CD8-positive, alpha-beta memory T cell (primary cell): ENCODE measurements around the gene IRS2. TPM values are rescaled to one million over a fixed set of nuclear protein-coding genes. Genes with fewer than 3 reads are reported as not detected.
A peak's percentile ranks its signal among the peaks of the same experiment; 100 is the strongest.

ENCODE experiments used
- CTCF ChIA-PET: fragments of 350-600 bp; sonication (Branson Sonifier 250); formaldehyde crosslinking; loops from one replicate; lab custom pipeline; 2021; ENCODE audit warnings: antibody characterized with exemption; lab: Charles Lee
- POLR2A ChIA-PET: fragments of 350-600 bp; sonication (Branson Sonifier 250); formaldehyde crosslinking; loops from one replicate; lab custom pipeline; 2021; ENCODE audit warnings: antibody characterized with exemption; lab: Charles Lee
- DNase-seq, 5 donors: peaks; one replicate each; pipeline versions ENCODE4 v3.0.0 to v3.0.0-alpha.2; 2020 to 2022; ENCODE audit warnings: mixed read lengths in 1 of 5
- H3K27ac ChIP-seq: one replicate; pipeline ENCODE4 v1.7.0; 2013; ENCODE audit warnings: low read depth, mild to moderate bottlenecking, low read length, moderate library complexity
- H3K27me3 ChIP-seq: 2 replicates; pipeline ENCODE4 v1.7.0; 2013; ENCODE audit warnings: low read length, mild to moderate bottlenecking; ENCODE audit not compliant: insufficient read depth, poor library complexity, severe bottlenecking
- H3K36me3 ChIP-seq: 2 replicates; pipeline ENCODE4 v1.7.0; 2013; ENCODE audit warnings: mild to moderate bottlenecking, low read length, moderate library complexity; ENCODE audit not compliant: insufficient read depth
- H3K4me1 ChIP-seq: 2 replicates; pipeline ENCODE4 v1.7.0; 2013; ENCODE audit warnings: mild to moderate bottlenecking, low read length, moderate library complexity; ENCODE audit not compliant: insufficient read depth
- H3K4me3 ChIP-seq: 2 replicates; pipeline ENCODE4 v1.7.0; 2013; ENCODE audit warnings: mild to moderate bottlenecking, low read length
- H3K9me3 ChIP-seq: 2 replicates; pipeline ENCODE4 v1.7.0; 2013; ENCODE audit warnings: mild to moderate bottlenecking, low read length
- H3K27ac Mint-ChIP-seq, 8 donors: one replicate each; pipeline ENCODE4 v1.8.0; 2020 to 2021; ENCODE audit warnings: mixed read lengths in 8 of 8, mild to moderate bottlenecking in 6 of 8, inconsistent platforms in 3 of 8, moderate library complexity in 3 of 8
- H3K27me3 Mint-ChIP-seq, 2 donors: one replicate each; pipeline ENCODE4 v1.8.0; 2020 to 2021; ENCODE audit warnings: mixed read lengths in 2 of 2, mild to moderate bottlenecking in 1 of 2, moderate library complexity in 1 of 2
- H3K36me3 Mint-ChIP-seq, 3 donors: one replicate each; pipeline ENCODE4 v1.8.0; 2020 to 2021; ENCODE audit warnings: mixed read lengths in 3 of 3, inconsistent platforms in 1 of 3, mild to moderate bottlenecking in 1 of 3
- H3K4me1 Mint-ChIP-seq, 3 donors: one replicate each; pipeline ENCODE4 v1.8.0; 2020 to 2021; ENCODE audit warnings: mixed read lengths in 3 of 3, inconsistent platforms in 1 of 3, mild to moderate bottlenecking in 1 of 3
- H3K4me3 Mint-ChIP-seq, 7 donors: one replicate each; pipeline ENCODE4 v1.8.0; 2020 to 2021; ENCODE audit warnings: mixed read lengths in 7 of 7, mild to moderate bottlenecking in 6 of 7, moderate library complexity in 4 of 7, inconsistent platforms in 2 of 7
- H3K9me3 Mint-ChIP-seq, 5 donors: one replicate each; pipeline ENCODE4 v1.8.0; 2020 to 2022; ENCODE audit warnings: mixed read lengths in 5 of 5, mild to moderate bottlenecking in 3 of 5, moderate library complexity in 2 of 5, inconsistent platforms in 1 of 5
- polyA plus RNA-seq: library from polyadenylated mRNA; unstranded; fragments of 300-500 nt; fragmentation: Illumina TruSeq; gene quantifications from one replicate; pipeline ENCODE4 v1.2.3, GENCODE V29; 2021
- total RNA-seq, 2 experiments: library from RNA; stranded (reverse); gene quantifications; one replicate each; pipeline ENCODE4 v1.2.3, GENCODE V29; 2021

The IRS2 gene
- total and polyA plus RNA-seq, 3 experiments from 2014 or later, result 1.7 to 2.3 (median 2.1) TPM

- CTCF ChIA-PET, result no interaction called here
- H3K36me3 Mint-ChIP-seq, result peaks cover 0 to 9% (median 2%) of the 10 kb centered on the region in 3 donors
- peaks cover 0 to 3% of the 10 kb centered on the region in 2 donors for H3K27me3 Mint-ChIP-seq
- no peaks in the 10 kb centered on the region for H3K9me3 Mint-ChIP-seq
- Histone ChIP-seq H3K27me3 (no peaks in the 10 kb centered on the region), H3K4me3 (no peak overlapping the region), H3K36me3 (no peaks in the 10 kb centered on the region), H3K4me1 (peaks cover 47% of the 10 kb centered on the region), H3K9me3 (no peaks in the 10 kb centered on the region), H3K27ac (no peak overlapping the region)
- POLR2A ChIA-PET, result no interaction called here
- H3K4me3 Mint-ChIP-seq, result peak overlapping the region in 5 of 7 donors; percentile 37 to 76 (median 50)
- peak overlapping the region in 2 of 8 donors; percentile 6 to 41 for H3K27ac Mint-ChIP-seq
- peaks cover 44 to 47% (median 46%) of the 10 kb centered on the region in 3 donors for H3K4me1 Mint-ChIP-seq
- peak in 1 of 5 donors; percentile 12 for DNase-seq
These were observed 4.9 kb downstream of the IRS2 start for GRCh38 chr13:109781384-109782065.

GRCh38 chr13:109780845-109781383 is 5.5 kb downstream of the IRS2 start:
- DNase-seq, result no peak
- H3K27ac ChIP-seq, result no peak overlapping the region
- Mint-ChIP-seq H3K4me3 (peak overlapping the region in 5 of 7 donors; percentile 9 to 76 (median 50)), H3K4me1 (peaks cover 44 to 49% (median 48%) of the 10 kb centered on the region in 3 donors), H3K36me3 (peaks cover 0 to 9% (median 2%) of the 10 kb centered on the region in 3 donors), H3K27ac (peak overlapping the region in 5 of 8 donors; percentile 6 to 78 (median 41)), H3K27me3 (peaks cover 0 to 2% of the 10 kb centered on the region in 2 donors), H3K9me3 (no peaks in the 10 kb centered on the region)
- ChIA-PET CTCF (interaction anchor here (1.4 kb wide), 1 partner anchor 10 kb away, joined by 4 read pairs; no protein-coding TSS in a partner anchor), POLR2A (no interaction called here)
- H3K4me3 ChIP-seq, result no peak overlapping the region
- H3K9me3 ChIP-seq, result no peaks in the 10 kb centered on the region
- no peaks in the 10 kb centered on the region for H3K36me3 ChIP-seq
- H3K27me3 ChIP-seq, result no peaks in the 10 kb centered on the region
- H3K4me1 ChIP-seq, result peaks cover 48% of the 10 kb centered on the region

- peaks cover 48% of the 10 kb centered on the region for H3K4me1 ChIP-seq
- Mint-ChIP-seq H3K27ac (peak overlapping the region in 3 of 8 donors; percentile 20 to 79 (median 41)), H3K4me1 (peaks cover 44 to 49% (median 48%) of the 10 kb centered on the region in 3 donors), H3K27me3 (peaks cover 0 to 2% of the 10 kb centered on the region in 2 donors), H3K36me3 (peaks cover 0 to 9% (median 2%) of the 10 kb centered on the region in 3 donors), H3K4me3 (peak overlapping the region in 4 of 7 donors; percentile 50 to 76 (median 61)), H3K9me3 (no peaks in the 10 kb centered on the region)
- no peaks in the 10 kb centered on the region for H3K27me3 ChIP-seq
- CTCF ChIA-PET, result interaction anchor here (1.4 kb wide), 1 partner anchor 11 kb away, joined by 4 read pairs; no protein-coding TSS in a partner anchor
- no peaks in the 10 kb centered on the region for H3K9me3 ChIP-seq
- POLR2A ChIA-PET, result no interaction called here
- no peak overlapping the region for H3K27ac ChIP-seq
- H3K4me3 ChIP-seq, result peak overlapping the region; percentile 20
- no peak for DNase-seq
- H3K36me3 ChIP-seq, result no peaks in the 10 kb centered on the region
These were observed 6.4 kb downstream of the IRS2 start for GRCh38 chr13:109779876-109780510.

- Histone ChIP-seq H3K27me3 (no peaks in the 10 kb centered on the region), H3K9me3 (no peaks in the 10 kb centered on the region), H3K4me1 (peaks cover 48% of the 10 kb centered on the region), H3K4me3 (peak overlapping the region; percentile 20), H3K27ac (no peak overlapping the region), H3K36me3 (no peaks in the 10 kb centered on the region)
- Mint-ChIP-seq H3K36me3 (peaks cover 0 to 9% (median 2%) of the 10 kb centered on the region in 3 donors), H3K27ac (peak overlapping the region in 7 of 8 donors; percentile 16 to 93 (median 70)), H3K4me1 (peaks cover 44 to 49% (median 48%) of the 10 kb centered on the region in 3 donors), H3K4me3 (peak overlapping the region; percentile 2 to 68 (median 56)), H3K9me3 (no peaks in the 10 kb centered on the region), H3K27me3 (peaks cover 0 to 2% of the 10 kb centered on the region in 2 donors)
- DNase-seq, result peak in 4 of 5 donors; percentile 14 to 85 (median 66)
- ChIA-PET POLR2A (no interaction called here), CTCF (no interaction called here)
These were observed 7.3 kb downstream of the IRS2 start for GRCh38 chr13:109779074-109779473.

- Mint-ChIP-seq H3K9me3 (no peaks in the 10 kb centered on the region), H3K27me3 (peaks cover 0 to 2% of the 10 kb centered on the region in 2 donors), H3K36me3 (peaks cover 5 to 9% (median 8%) of the 10 kb centered on the region in 3 donors), H3K27ac (peak overlapping the region in 5 of 8 donors; percentile 10 to 70 (median 42)), H3K4me1 (peaks cover 44 to 49% (median 48%) of the 10 kb centered on the region in 3 donors), H3K4me3 (peak overlapping the region in 3 of 7 donors; percentile 7 to 63 (median 19))
- H3K4me1 ChIP-seq, result peaks cover 48% of the 10 kb centered on the region
- H3K27ac ChIP-seq, result no peak overlapping the region
- ChIA-PET CTCF (no interaction called here), POLR2A (no interaction called here)
- H3K4me3 ChIP-seq, result no peak overlapping the region
- H3K9me3 ChIP-seq, result no peaks in the 10 kb centered on the region
- no peak for DNase-seq
- H3K27me3 ChIP-seq, result no peaks in the 10 kb centered on the region
- H3K36me3 ChIP-seq, result no peaks in the 10 kb centered on the region
These were observed 8.3 kb downstream of the IRS2 start for GRCh38 chr13:109778102-109778542.

- no peak overlapping the region for H3K4me3 ChIP-seq
- no peaks in the 10 kb centered on the region for H3K27me3 ChIP-seq
- H3K27ac ChIP-seq, result no peak overlapping the region
- H3K9me3 Mint-ChIP-seq, result no peaks in the 10 kb centered on the region
- peaks cover 46% of the 10 kb centered on the region for H3K4me1 ChIP-seq
- peaks cover 0 to 2% of the 10 kb centered on the region in 2 donors for H3K27me3 Mint-ChIP-seq
- peaks cover 43 to 48% (median 47%) of the 10 kb centered on the region in 3 donors for H3K4me1 Mint-ChIP-seq
- H3K36me3 Mint-ChIP-seq, result peaks cover 5 to 8% (median 6%) of the 10 kb centered on the region in 3 donors
- DNase-seq, result no peak
- no peaks in the 10 kb centered on the region for H3K9me3 ChIP-seq
- ChIA-PET CTCF (no interaction called here), POLR2A (no interaction called here)
- no peak overlapping the region for H3K27ac Mint-ChIP-seq
- H3K36me3 ChIP-seq, result no peaks in the 10 kb centered on the region
- no peak overlapping the region for H3K4me3 Mint-ChIP-seq
These were observed 9.8 kb downstream of the IRS2 start for GRCh38 chr13:109776575-109776974.

- H3K27ac ChIP-seq, result no peak overlapping the region
- H3K27me3 ChIP-seq, result no peaks in the 10 kb centered on the region
These were observed 12.6 kb downstream of the IRS2 start for GRCh38 chr13:109773786-109774185.

More at GRCh38 chr13:109773786-109774185, 12.6 kb downstream of the IRS2 start:
- POLR2A ChIA-PET, result no interaction called here
- no peaks in the 10 kb centered on the region for H3K9me3 ChIP-seq
- peaks cover 20 to 25% (median 21%) of the 10 kb centered on the region in 3 donors for H3K4me1 Mint-ChIP-seq
- peaks cover 0 to 6% of the 10 kb centered on the region in 2 donors for H3K27me3 Mint-ChIP-seq
- H3K9me3 Mint-ChIP-seq, result no peaks in the 10 kb centered on the region
- H3K4me1 ChIP-seq, result peaks cover 21% of the 10 kb centered on the region
- CTCF ChIA-PET, result no interaction called here
- no peak overlapping the region for H3K4me3 Mint-ChIP-seq
- no peak overlapping the region for H3K27ac Mint-ChIP-seq
- no peak for DNase-seq
- no peak overlapping the region for H3K4me3 ChIP-seq
- peaks cover 1 to 8% (median 8%) of the 10 kb centered on the region in 3 donors for H3K36me3 Mint-ChIP-seq
- no peaks in the 10 kb centered on the region for H3K36me3 ChIP-seq
